ENCODE data around the gene RNF207.
"Not testable (repeated sequence)": the region's sequence is repeated elsewhere in the genome, so short reads cannot be mapped to it uniquely, and the experiment has no call there.

The RNF207 gene

DNA sequence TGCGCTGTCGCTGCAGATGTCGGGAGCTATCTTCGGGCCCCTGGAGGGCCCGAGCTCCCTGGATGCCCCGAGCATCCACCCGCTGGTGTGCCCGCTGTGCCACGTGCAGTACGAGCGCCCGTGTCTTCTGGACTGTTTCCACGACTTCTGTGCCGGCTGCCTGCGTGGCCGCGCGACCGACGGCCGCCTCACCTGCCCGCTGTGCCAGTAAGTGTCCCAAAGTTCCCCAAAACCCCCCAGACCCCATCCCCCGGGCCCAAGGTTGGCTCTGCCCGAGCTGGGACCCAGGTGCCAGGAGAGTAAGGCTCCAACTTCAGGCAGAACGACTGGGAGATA, 569 bp downstream of the RNF207 start:
- DNase-seq, result no peak

DNA sequence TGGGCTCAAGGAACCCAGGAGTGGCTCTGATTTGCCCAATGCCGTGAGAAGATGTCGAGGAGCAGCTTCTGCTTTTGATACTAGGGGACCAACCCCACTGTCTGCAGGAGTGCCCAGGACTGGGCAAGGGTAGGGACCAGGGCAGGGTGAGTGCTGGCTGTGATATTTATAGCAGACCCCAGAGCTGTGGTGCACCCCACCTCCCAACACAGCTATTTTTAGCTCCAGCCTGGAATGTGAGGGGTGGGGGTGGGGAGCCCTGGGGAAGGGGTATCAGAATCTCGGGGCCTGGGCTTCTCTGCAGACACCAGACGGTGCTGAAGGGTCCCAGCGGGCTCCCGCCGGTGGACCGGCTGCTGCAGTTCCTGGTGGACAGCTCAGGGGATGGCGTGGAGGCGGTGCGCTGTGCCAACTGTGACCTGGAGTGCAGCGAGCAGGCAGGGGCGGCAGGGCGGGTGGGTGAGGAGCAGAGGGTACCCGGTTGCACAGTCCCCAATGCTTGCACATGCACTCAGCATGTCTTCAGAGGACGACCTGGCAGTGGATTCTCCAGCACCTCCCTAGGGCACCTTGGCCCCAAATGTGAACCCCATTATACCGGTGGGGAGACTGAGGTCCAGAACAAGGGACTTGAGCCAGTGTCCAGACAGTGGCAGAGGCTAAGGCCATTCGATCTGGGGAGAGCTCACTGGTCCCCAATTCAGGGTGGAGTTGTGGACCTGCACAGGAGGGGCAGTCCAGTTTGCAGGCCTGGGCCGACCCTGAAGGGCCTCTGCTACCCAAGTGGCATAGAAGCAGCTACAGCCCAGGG, 1.4 kb downstream of the RNF207 start:
- no peak for DNase-seq

DNA sequence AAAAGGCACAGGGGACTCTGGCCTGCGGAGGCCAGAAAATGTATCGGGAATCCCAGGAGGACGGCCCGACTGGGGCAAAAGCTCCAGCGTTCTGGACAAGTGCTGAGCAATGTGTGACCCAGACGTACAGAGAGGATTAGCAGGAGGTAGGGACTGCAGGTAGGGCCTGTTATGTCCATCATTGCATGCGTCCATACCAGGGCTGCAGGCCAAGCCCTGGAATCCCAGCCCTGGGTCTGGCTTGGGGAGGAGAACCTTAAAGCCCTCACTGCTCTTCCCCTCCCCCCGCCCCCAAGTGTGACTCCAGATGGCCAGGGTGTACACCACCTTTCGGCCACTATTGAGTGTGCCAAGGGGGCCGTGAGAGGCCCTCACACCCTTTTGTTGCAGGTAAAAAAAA, 2.0 kb downstream of the RNF207 start:
- no peak for DNase-seq

DNA sequence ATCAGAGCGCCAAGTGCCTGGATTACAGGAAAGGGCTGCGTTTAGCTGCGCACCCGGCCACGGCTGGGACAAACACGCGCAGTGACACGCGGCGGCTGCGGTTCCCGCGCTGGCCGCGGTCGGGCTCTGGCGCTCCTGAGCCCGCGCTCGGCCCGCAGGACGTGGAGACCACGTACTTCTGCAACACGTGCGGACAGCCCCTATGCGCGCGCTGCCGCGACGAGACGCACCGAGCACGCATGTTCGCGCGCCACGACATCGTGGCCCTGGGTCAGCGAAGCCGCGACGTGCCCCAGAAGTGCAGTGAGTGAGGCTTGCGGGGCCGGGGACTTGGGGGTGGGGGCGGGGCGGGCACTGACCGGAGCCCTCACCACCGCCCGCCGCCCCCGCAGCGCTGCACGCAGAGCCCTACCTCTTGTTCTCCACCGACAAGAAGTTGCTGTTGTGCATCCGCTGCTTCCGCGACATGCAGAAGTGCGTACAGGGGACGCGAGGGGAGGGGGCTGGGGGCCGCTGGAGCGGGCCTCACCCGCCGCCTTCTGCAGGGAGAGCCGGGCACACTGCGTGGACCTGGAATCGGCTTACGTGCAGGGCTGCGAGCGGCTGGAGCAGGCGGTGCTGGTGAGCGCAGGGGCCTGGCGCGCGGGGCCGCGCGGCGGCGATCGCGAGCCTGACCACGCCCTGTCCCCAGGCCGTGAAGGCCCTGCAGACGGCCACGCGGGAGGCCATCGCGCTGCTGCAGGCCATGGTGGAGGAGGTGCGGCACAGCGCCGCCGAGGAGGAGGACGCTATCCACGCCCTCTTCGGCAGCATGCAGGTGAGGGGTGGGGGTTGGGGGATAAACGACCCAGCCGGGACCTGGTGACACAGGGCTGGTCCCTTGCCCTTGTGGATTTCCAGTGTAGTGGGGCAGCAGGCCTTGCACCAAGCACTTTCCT, 3.1 kb downstream of the RNF207 start:
- DNase-seq, result no peak

DNA sequence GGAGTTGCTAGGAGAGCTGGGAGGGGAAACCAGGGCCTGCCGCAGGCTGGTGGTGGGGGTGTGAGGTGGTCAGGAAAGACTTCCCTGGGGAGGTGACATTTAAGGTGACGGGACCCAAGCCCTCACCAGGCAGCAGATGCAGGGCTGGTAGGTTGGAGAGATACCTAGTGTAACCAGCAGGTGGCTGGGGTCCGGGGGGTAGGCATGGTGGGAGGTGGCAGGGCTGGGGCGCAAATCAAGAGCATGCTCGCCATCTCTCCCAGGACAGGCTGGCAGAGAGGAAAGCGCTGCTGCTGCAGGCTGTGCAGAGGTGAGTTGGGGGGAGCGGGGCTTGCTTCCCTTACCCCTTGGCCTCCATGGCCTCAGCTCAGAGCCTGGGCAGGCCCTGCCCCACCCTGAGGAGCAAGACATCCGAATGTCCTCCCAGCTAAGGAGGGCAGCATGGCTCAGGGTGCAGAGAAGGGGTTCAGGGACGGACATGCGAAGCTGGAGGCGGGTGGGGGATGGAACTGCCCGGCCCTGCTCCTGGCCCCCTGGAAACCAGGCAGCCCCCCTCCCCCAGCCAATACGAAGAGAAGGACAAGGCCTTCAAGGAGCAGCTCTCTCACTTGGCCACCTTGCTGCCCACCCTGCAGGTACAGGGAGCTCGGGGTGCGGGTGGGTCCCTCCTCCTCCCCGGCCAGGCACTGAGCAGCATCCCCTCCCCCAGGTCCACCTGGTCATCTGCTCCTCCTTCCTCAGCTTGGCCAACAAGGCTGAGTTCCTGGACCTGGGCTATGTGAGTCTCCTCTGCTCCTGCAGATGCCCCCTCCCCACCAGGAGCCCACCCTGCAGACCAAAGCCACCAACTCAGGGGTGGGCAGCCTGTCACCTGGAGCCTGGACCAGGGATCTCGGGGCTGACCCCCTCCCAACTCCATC, 4.0 kb downstream of the RNF207 start:
- no peak for DNase-seq

DNA sequence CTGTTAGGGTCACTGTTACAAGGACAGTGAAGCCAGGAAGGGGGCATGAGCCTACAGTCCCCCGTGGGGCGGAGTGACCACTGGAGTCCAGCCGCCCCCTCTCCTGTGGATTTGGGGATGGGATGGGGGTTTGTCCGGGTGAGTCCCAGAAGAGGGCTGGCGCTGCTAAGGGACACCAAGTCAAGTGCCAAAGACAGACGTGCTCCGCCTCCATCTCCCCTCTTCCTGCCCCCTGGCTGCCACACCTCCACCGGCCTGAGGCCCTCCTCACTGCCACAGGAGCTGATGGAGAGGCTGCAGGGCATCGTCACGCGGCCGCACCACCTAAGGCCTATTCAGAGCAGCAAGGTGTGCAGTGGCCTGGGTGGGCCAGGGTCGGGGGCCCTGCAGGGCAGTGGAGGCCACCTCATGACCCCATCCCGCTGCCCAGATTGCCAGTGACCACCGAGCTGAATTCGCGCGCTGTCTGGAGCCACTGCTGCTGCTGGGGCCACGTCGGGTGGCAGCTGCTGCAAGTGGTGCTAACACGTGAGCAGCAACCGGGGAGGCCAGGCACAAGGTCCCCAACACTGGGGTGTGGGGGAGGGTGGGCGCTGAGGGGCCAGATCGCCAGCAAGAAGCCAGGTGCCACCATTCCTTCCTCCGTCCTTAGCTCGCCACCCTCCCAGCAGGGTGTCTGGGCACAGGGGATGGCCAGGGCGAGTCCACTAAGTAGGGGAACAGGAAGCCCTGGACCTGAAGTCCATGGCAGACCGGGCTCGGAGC, 4.9 kb downstream of the RNF207 start:
- no peak for DNase-seq

DNA sequence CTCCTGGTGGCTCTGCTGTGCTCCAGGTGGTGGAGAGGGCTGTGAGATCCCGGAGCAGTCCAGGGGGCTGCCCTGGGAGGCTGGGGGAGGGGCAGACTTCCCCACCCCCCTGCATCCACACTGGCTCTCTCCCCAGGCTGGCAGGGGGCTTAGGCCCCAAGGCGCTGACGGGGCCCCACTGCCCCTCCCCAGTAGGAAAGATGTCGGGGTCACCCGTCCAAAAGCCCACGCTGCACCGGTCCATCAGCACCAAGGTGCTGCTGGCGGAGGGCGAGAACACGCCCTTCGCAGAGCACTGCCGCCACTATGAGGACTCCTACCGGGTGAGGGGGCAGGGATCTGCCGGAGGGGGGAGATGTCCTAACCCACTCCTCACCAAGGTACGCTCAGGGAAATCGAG, 5.8 kb downstream of the RNF207 start:
- DNase-seq, result no peak

DNA sequence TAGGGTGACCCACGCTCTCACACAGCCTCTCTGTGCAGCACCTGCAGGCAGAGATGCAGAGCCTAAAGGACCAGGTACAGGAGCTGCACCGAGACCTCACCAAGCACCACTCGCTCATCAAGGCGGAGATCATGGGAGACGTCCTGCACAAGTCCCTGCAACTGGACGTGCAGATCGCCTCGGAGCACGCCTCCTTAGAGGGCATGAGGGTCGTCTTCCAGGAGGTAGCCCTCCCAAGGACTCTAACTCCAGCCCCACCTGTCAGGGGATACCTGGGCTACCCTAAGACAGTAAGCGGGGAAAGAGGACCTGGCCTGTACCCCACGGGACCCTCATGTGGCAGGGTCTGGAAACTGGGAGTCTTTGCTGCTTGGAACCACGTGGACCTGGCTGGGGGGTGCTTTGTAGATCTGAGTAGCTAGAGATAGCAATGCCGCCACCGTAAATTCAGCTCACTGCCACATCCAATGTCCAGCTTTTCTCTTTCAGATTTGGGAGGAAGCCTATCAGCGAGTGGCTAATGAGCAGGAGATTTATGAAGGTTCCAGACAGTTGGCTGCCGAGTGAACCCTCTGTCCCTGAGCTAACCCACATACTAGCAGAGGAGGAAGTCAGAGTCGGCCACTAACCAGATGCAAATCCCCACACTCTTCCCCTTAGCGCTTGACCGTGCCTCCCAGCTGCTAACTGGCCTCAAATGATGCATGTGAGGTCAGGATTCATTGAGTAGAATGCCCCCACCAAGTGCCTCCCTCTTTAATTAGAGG, 6.5 kb downstream of the RNF207 start:
- DNase-seq, result no peak

DNA sequence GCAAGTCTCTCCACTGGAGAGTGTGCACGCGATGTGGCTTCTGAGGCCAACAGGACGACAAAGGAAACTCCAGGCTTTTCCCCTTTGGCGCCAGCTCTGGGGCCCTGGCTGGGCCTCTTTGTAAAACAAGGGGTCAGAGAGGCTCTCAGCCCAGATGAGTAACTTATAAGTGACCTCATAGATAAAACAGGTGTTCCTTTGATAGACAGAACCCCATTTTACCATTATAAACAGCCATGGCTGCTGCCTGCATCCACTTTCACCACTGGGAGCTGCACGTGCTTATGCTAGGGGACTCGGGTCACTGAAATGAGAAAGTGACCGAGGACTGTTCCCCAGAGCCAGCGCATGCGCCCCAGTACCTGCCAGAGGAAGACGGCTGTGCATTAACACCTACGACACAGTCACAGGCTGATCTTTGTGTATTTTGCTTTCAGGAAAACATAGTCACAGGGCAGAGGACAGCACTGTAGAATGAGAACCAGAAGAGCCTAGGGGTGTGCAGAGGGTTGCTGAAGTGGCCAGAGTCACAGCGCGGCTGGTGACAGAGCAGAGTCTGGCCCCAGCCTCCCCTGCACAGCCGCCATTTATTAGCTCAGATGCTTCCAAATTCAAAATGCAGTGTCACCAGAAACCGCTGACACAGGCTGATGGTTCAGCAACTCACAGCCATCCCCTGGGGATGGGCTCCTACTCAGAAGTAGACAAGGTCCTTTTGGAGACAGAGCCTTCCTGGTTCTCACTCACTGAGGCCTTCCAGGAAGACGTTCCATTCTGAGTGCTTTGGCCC, 12.7 kb downstream of the RNF207 start:
- DNase-seq, result no peak

DNA sequence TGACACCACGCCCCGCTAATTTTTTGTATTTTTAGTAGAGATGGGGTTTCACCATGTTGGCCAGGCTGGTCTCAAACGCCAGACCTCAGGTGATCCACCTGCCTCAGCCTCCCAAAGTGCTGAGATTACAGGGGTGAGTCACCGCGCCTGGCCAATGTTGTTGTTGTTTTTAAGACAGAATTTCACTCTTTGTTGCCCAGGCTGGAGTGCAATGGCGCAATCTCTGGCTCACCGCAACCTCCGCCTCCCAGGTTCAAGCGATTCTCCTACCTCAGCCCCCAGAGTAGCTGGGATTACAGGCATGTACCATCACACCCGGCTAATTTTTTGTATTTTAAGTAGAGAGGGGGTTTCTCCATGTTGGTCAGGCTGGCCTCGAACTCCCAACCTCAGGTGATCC, 13.7 kb downstream of the RNF207 start:
- not testable (repeated sequence) for DNase-seq

DNA sequence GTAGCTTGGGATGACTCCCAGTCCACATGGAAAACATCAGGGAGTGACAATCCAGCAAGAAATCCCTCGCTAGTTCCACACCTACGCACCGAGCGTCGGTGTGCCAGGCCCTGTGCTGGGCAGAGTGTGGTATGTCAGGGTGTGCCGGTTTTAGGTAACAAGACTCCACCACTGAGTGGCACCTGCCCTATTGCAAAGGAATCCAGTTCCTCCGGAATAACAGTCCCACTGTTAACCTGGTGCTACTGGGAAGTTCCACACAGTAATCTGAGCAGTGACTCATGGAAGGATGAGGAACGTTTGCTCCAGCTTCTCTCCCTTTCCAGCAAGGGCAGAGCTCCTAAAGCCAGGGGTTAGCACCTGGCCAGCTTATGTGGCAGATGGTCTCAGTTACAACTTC, 14.3 kb downstream of the RNF207 start:
- no peak for DNase-seq

DNA sequence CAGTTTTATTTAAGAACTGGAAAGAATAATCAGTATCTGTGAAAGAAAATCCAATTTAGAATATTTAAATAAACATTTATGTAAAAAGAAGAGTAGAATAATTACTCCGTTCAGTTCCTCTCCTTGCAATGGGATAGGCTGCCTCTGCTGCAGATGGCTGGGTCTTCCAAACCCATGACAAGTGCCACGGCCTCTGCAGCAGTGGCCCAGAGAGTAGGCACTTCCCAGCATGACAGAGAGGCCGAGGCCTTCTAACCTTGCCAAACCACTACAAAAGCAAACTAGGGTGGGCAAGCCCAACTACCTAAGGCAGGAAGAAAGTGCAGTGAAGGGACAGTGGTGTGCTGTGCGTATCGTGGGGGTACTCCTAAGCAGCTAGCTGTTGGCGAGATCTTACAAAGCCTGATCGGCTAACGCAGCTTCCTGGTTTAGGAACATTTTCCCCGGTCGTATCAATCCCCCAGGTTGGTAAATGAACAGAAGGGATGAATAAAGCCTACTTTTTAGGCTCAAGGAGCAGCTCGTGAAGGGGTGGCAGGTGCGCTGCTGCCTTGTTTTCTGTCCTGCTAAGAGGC, 15.4 kb downstream of the RNF207 start:
- DNase-seq, result no peak

DNA sequence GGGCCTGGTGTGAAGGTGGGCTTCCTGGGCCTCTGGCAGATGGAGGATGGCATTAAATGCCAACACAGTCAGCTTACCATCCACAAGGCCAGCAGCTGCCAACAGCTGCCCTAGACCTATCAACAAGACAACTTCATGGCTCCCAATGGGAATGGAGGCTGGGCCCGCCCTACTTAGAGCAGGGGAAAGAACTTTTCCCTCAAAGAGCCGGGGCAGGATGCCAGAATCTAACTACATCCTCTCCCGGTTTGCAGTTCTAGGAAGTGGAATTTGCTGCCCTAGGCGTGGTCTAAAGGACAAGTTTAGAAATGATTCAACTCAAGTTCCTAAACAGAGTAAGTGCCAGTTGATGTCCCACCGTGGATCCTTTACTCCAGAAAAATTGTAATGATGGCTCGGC, 16.7 kb downstream of the RNF207 start:
- no peak for DNase-seq

DNA sequence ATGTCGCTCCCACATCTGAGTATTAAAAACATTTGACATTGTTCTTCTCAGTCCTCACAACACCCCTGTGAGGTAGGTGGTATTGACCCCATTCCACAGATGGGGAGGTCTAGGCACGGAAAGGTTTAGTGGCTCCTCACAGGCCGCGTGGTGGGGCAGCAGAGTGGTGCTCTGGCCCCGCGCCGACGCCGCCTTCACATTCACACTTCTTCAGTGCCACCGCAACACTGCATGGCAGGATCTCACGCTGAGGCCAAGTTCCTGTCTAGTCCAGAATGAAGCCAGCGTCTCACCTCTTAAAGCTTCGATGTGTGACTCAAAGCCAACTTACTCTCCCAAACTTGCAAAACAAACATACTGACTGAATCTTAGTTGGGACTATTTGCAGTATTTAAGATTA, 17.7 kb downstream of the RNF207 start:
- DNase-seq, result no peak

DNA sequence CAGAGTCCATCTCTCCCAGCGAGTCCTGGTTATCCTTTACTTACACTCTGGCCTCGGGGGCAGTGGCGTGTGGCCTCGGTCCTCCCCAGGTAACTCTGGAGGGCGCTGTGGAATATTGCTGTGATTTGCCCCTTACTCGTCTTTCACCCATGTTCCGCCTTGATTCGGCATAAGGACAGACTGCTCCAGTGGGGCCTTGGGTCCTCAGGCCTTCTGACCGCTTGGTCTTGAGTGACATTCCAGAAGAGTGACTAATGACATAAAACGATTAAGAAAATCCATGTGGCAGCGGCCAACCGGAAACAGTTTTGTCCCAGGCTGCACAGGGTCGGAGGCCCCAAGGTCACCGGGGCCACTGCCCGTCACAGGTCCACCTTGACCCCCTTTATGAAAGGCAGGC, 18.8 kb downstream of the RNF207 start:
- DNase-seq, result no peak

DNA sequence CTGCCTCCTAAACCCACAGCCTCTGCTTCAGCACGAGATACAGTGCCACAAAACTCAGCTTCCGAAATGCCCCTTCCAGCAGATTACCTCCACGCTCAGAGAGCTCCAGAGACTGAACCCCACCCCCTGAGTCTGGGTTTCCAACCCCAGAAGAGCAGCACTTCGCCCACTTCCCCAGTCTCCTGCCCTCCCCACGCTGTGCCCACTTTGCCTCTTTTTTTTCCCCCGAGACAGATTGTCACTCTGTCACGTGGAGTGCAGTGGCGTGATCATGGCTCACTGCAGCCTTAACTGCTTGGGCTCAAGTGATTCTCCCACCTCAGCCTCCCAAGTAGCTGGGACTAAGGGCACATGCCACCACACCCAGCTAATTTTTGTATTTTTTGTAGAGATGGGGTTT, 19.7 kb downstream of the RNF207 start:
- DNase-seq, result no peak

DNA sequence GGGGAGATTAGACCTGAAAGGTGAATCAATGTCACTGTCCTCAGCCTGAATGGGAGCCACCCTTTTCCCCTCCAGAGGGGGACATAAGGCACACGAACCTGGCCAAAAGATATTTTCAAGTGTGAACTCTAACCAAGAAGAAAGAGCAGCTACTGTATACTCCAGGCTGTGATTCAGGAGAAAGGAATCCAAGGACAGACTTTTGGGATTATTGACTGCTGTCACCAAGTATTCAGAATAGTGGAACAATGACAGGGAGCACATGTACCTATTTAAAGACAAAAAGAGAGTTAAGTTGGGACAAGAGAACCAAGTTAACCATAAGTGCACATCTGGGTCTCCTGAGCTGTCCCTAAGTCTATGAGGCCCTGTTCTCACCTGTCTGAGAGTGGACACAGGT, 27.5 kb downstream of the RNF207 start:
- DNase-seq, result no peak

DNA sequence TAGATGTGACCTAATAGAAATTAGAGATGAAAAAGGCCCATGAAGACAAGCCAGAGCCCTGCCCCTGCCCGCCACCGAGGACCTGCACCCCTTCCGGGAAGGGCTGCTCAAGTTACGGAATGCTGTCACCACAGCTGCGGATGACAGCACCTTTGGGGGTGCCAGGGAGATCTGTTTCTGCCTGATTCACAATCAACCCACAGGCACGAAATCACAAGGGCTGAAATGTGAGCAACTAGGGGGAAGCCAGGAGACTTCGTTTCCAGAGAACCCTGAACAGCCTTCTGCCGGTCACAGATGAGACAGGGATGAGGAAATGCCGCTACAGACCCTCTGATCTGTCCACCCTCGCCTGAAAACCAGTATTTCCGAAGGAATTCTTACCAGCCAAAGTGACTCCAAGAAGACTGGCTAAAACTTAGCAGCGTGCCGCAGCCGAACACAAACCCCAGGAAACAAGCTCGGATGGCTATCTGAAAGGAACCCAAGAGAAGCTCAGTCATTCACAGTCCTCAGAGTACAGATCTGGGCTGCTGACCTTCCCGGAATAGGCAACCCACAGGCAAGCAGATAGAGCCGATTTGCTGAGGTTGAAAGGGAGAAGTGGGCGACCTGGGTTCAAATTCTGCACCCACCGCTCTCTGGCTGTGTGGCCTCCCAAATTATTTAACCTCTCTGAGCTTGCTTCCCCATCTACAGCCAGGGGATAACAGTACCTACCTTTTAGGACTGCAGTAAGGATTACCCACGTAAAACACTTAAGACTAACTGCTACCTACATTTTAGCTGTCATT, 28.8 kb downstream of the RNF207 start:
- no peak for DNase-seq

DNA sequence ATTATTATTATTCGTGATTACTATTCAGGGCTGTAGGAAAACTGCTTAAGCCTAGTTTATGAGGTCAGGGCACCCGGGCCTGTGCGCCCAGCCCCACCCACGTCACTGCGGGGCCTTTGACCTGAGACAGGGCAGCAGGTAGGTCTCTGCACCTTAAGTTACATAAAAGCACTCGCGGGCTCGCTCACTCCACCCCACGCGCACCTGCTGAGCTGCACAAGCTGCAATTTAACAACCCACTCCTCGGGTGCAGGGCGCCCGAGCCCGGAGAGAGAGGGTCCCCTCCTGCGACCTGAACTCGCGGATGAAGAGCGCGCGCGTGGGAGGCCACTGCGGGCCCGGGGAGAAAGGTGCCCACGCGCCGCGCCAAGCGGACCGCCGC, 29.4 kb downstream of the RNF207 start:
- DNase-seq, result no peak

DNA sequence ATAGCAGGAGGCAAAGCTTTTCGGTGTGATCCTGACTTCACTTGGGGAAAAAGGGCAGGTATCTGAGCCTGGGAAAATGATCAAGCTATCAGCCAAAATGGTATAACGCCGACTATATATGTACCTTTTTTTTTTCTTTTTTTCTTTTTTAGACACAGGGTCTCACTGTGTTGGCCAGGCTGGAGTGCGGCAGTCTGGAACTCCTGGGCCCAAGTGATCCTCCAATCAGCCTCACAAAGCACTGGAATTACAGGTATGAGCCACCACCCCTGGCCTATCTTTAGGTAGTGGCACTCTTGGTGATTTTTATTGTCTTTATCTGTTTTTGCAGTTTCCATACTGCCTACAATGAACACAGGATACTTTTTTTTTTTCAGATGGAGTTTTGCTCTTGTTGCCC, 31.2 kb downstream of the RNF207 start:
- DNase-seq, result no peak

Data from NCI-H2029 (cell line).